Stomach smooth muscle (tissue), 2 donors: ENCODE data around the gene RAI2.

Experiments used
- H3K27ac ChIP-seq: one replicate; pipeline ENCODE4 v1.7.0; 2013; ENCODE audit warnings: mild to moderate bottlenecking, low read length, inconsistent platforms
- H3K27me3 ChIP-seq, 2 donors: one replicate each; pipeline ENCODE4 v1.7.0; 2013; ENCODE audit warnings: low read length in 2 of 2; ENCODE audit not compliant: insufficient read depth in 2 of 2, control insufficient read depth in 1 of 2
- H3K36me3 ChIP-seq, 2 donors: one replicate each; pipeline ENCODE4 v1.7.0; 2013; ENCODE audit warnings: low read length in 2 of 2; ENCODE audit not compliant: control insufficient read depth in 2 of 2, insufficient read depth in 2 of 2
- H3K4me1 ChIP-seq: one replicate; pipeline ENCODE4 v1.7.0; 2013; ENCODE audit warnings: low read length; ENCODE audit not compliant: control insufficient read depth, insufficient read depth
- H3K4me3 ChIP-seq, 2 donors: one replicate each; pipeline ENCODE4 v1.7.0; 2013; ENCODE audit warnings: low read length in 2 of 2
- H3K9ac ChIP-seq, 2 donors: one replicate each; pipeline ENCODE4 v1.7.0; 2013; ENCODE audit warnings: low read length in 2 of 2, mild to moderate bottlenecking in 1 of 2
- H3K9me3 ChIP-seq, 2 donors: one replicate each; pipeline ENCODE4 v1.7.0; 2013; ENCODE audit warnings: low read length in 2 of 2; ENCODE audit not compliant: control insufficient read depth in 2 of 2
- donor health status: healthy.
- donor health status: Pancreatic carcinoma.

The RAI2 gene

GRCh38 chrX:17829566-17829965, 31.5 kb downstream of the RAI2 start:
- H3K9ac ChIP-seq, result no peak overlapping the region
- H3K27me3 ChIP-seq, result peaks cover 0 to 4% of the 10 kb centered on the region in 2 donors
- H3K4me3 ChIP-seq, result no peak overlapping the region
- H3K4me1 ChIP-seq, result peaks cover 15% of the 10 kb centered on the region
- no peaks in the 10 kb centered on the region for H3K9me3 ChIP-seq
- H3K27ac ChIP-seq, result no peak overlapping the region
- H3K36me3 ChIP-seq, result no peaks in the 10 kb centered on the region

GRCh38 chrX:17828171-17828570, 32.9 kb downstream of the RAI2 start:
- no peak overlapping the region for H3K4me3 ChIP-seq
- peaks cover 0 to 4% of the 10 kb centered on the region in 2 donors for H3K27me3 ChIP-seq
- H3K9me3 ChIP-seq, result no peaks in the 10 kb centered on the region
- H3K4me1 ChIP-seq, result peaks cover 15% of the 10 kb centered on the region
- H3K27ac ChIP-seq, result no peak overlapping the region
- H3K9ac ChIP-seq, result no peak overlapping the region
- H3K36me3 ChIP-seq, result no peaks in the 10 kb centered on the region

GRCh38 chrX:17826609-17827496, 34.2 kb downstream of the RAI2 start:
- peaks cover 0 to 6% of the 10 kb centered on the region in 2 donors for H3K27me3 ChIP-seq
- no peak overlapping the region for H3K27ac ChIP-seq
- H3K9me3 ChIP-seq, result no peaks in the 10 kb centered on the region

GRCh38 chrX:17824980-17825379, 36.1 kb downstream of the RAI2 start:
- Histone ChIP-seq H3K4me3 (no peak overlapping the region), H3K36me3 (no peaks in the 10 kb centered on the region), H3K9me3 (no peaks in the 10 kb centered on the region), H3K27me3 (peaks cover 0 to 4% of the 10 kb centered on the region in 2 donors), H3K4me1 (peaks cover 13% of the 10 kb centered on the region), H3K9ac (no peak overlapping the region), H3K27ac (no peak overlapping the region)

More at GRCh38 chrX:17826609-17827496, 34.2 kb downstream of the RAI2 start:
- peaks cover 15% of the 10 kb centered on the region for H3K4me1 ChIP-seq
- H3K9ac ChIP-seq, result no peak overlapping the region
- no peaks in the 10 kb centered on the region for H3K36me3 ChIP-seq
- H3K4me3 ChIP-seq, result no peak overlapping the region

GRCh38 chrX:17822351-17822750, 38.7 kb downstream of the RAI2 start:
- Histone ChIP-seq H3K9ac (no peak overlapping the region), H3K4me1 (peaks cover 12% of the 10 kb centered on the region), H3K36me3 (no peaks in the 10 kb centered on the region), H3K9me3 (no peaks in the 10 kb centered on the region), H3K27me3 (peaks cover 0 to 4% of the 10 kb centered on the region in 2 donors), H3K4me3 (no peak overlapping the region), H3K27ac (no peak overlapping the region)

- H3K27me3 ChIP-seq, result peaks cover 0 to 4% of the 10 kb centered on the region in 2 donors
- H3K9ac ChIP-seq, result no peak overlapping the region
- H3K27ac ChIP-seq, result no peak overlapping the region
- no peaks in the 10 kb centered on the region for H3K9me3 ChIP-seq
- H3K4me3 ChIP-seq, result no peak overlapping the region
- peaks cover 15% of the 10 kb centered on the region for H3K4me1 ChIP-seq
- H3K36me3 ChIP-seq, result no peaks in the 10 kb centered on the region
Measured at GRCh38 chrX:17820100-17820499, 41.0 kb downstream of the RAI2 start.

GRCh38 chrX:17818726-17819125, 42.4 kb downstream of the RAI2 start:
- H3K27ac ChIP-seq, result no peak overlapping the region
- H3K4me3 ChIP-seq, result no peak overlapping the region
- peaks cover 0 to 10% of the 10 kb centered on the region in 2 donors for H3K27me3 ChIP-seq
- peaks cover 20% of the 10 kb centered on the region for H3K4me1 ChIP-seq
- H3K9ac ChIP-seq, result no peak overlapping the region
- H3K36me3 ChIP-seq, result no peaks in the 10 kb centered on the region
- no peaks in the 10 kb centered on the region for H3K9me3 ChIP-seq

- Histone ChIP-seq H3K4me1 (peaks cover 20% of the 10 kb centered on the region), H3K9me3 (no peaks in the 10 kb centered on the region), H3K27me3 (peaks cover 0 to 10% of the 10 kb centered on the region in 2 donors), H3K27ac (no peak overlapping the region), H3K4me3 (no peak overlapping the region), H3K9ac (no peak overlapping the region), H3K36me3 (no peaks in the 10 kb centered on the region)
Measured at GRCh38 chrX:17817251-17817650, 43.8 kb downstream of the RAI2 start.

- H3K36me3 ChIP-seq, result no peaks in the 10 kb centered on the region
- no peaks in the 10 kb centered on the region for H3K9me3 ChIP-seq
- H3K9ac ChIP-seq, result no peak overlapping the region
- peaks cover 23% of the 10 kb centered on the region for H3K4me1 ChIP-seq
- no peak overlapping the region for H3K4me3 ChIP-seq
- H3K27ac ChIP-seq, result no peak overlapping the region
- H3K27me3 ChIP-seq, result peaks cover 0 to 13% of the 10 kb centered on the region in 2 donors
Measured at GRCh38 chrX:17814557-17814956, 46.5 kb downstream of the RAI2 start.

GRCh38 chrX:17814059-17814458, 47.0 kb downstream of the RAI2 start:
- Histone ChIP-seq H3K4me1 (peaks cover 23% of the 10 kb centered on the region), H3K36me3 (no peaks in the 10 kb centered on the region), H3K9ac (no peak overlapping the region), H3K27me3 (peaks cover 0 to 12% of the 10 kb centered on the region in 2 donors), H3K4me3 (no peak overlapping the region), H3K9me3 (no peaks in the 10 kb centered on the region), H3K27ac (no peak overlapping the region)

GRCh38 chrX:17813277-17813676, 47.8 kb downstream of the RAI2 start:
- H3K9me3 ChIP-seq, result no peaks in the 10 kb centered on the region
- no peak overlapping the region for H3K27ac ChIP-seq
- H3K27me3 ChIP-seq, result peaks cover 0 to 11% of the 10 kb centered on the region in 2 donors
- H3K36me3 ChIP-seq, result no peaks in the 10 kb centered on the region
- no peak overlapping the region for H3K9ac ChIP-seq
- no peak overlapping the region for H3K4me3 ChIP-seq
- H3K4me1 ChIP-seq, result peaks cover 23% of the 10 kb centered on the region
